HG03457 (cell line): ENCODE results near the gene ENTHD1.
"Not testable (repeated sequence)": the region's sequence is repeated elsewhere in the genome, so short reads cannot be mapped to it uniquely, and the experiment has no call there.

Experiments used
- ATAC-seq: cut with Tn5 transposase; IDR thresholded peaks from one replicate; pipeline ENCODE4 v1.9.1; 2021; ENCODE audit warnings: moderate number of reproducible peaks; ENCODE audit not compliant: unreplicated experiment

ENTHD1 gene

DNA sequence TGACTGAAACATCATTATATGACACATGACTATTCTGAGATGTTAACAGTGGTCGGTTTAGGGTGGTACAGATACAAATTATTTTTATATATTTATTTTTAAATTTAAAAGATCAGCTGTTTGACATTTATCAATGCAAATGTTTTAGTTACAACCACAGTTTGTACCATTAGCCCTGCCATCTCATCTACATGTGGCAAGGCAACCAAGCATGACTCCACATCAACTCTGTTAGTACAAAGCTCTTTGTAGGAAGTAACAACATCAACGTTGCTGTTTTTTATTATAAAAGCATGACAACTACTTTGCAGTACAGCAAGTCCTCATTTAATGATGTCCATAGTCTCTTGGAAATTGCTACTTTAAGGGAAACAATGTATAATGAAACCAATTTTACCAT is 40.8 kb downstream of the ENTHD1 start:
- ATAC-seq: no peak

DNA sequence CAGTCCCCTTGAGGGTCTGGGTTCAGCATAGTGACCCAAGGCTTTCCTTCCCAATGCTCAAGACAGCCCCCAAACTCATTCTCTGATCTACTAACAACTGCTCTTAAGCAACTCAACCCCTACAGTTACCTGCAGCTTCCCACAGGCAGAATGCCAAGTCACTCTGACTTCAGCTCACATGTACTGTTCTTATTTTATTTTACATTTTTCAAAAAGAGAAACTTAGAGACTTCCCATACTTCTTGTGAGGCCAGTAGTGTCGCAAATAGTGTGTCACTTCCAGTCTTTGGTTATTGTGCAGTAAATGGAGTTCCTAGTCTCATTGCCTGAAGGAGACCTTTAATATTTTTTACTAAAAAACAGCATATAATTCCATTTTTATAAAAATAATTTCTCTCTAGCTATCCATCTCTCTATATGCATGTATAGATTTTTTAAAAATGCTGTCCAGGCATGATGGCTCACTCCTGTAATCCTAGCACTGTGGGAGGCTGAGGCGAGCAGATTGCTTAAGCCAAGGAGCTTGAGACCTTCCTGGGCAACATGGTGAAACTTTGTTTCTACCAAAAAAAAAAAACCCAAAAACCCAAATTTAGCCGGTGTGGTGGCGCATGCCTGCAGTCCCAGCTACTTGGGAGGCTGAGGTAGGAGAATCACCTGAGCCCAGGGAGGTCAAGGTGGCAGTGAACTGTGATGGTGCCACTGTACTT is 41.8 kb downstream of the ENTHD1 start:
- ATAC-seq: no peak

DNA sequence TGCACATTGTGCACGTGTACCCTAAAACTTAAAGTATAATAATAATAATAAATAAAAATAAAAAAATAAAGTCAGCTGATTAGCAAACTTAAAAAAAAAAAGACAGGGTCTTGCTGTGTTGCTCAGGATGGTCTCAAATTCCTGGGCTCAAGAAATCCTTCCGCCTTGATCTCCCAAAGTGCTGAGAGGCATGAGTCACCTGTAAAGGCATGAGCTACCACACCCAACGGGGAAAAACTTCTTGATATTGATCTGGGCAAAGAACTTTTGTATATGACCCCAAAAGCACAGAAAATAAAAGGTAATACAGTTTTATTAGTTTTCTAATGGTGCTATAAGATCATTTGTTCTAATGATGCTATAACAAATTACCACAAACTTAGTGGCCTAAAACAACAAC is 46.1 kb downstream of the ENTHD1 start:
- no peak for ATAC-seq

- ATAC-seq: not testable (repeated sequence)
These were observed 47.0 kb downstream of the ENTHD1 start for GRCh38 chr22:39846539-39846938.

DNA sequence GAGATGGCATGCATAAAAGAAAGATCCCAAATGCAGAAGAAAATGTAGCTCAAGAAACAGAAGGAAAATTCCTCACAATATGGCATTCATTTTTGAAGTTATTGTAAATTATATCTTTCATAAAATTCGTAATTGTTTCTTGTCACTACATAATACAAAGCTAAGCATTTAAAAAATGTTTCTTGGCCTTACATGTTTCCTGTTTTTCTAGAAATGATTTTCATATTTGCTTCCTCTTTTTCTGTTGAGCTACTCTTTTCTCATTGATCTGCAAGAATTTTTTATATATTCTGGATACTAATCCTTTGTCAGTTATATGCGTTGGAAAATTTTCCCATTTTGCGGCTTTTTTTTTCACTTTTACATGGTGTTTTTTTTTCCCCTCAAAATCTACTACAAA is 48.0 kb downstream of the ENTHD1 start:
- no peak for ATAC-seq

- ATAC-seq: no peak
These were observed 53.5 kb downstream of the ENTHD1 start for GRCh38 chr22:39839917-39840510.

DNA sequence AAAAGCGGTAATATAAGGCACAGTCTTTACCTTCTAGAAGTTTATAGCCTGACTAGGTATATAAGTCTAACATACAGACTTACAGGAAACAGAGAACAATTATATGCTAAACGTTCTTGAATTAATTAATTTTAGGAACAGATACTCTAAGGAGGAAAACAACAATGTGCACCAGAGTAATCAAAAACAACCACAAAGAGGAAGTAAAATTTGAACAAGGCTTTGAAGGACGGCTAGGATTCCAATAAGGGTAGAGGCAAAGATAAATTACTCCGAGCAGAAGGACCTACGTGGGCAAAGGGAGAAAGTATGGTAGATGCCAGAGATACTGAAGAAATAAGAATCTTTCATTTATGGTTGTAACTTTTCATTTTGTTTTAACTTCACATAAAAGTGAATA is 54.4 kb downstream of the ENTHD1 start:
- ATAC-seq: no peak

GRCh38 chr22:39833610-39834009 is 60.0 kb downstream of the ENTHD1 start:
- ATAC-seq: no peak

DNA sequence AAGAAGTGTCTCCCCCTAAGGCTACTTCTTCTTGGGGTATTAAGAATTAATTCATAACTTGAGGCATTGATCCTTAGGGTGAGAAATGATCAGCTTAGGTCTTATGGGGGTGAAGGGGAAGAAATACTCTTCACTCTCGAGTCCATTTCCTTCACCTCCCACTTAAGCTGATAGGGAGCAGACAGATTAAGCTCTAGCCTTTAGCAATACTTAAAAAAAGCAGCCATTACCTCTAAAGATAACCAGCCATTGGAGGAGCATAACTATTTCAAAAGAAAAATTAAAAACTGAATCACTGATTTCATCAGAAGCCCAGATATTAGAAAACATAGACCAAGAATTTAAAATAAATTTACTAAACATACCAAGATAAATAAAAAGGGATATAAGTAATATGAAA is 60.5 kb downstream of the ENTHD1 start:
- ATAC-seq: no peak

GRCh38 chr22:39832627-39833074 is 60.9 kb downstream of the ENTHD1 start:
- no peak for ATAC-seq

DNA sequence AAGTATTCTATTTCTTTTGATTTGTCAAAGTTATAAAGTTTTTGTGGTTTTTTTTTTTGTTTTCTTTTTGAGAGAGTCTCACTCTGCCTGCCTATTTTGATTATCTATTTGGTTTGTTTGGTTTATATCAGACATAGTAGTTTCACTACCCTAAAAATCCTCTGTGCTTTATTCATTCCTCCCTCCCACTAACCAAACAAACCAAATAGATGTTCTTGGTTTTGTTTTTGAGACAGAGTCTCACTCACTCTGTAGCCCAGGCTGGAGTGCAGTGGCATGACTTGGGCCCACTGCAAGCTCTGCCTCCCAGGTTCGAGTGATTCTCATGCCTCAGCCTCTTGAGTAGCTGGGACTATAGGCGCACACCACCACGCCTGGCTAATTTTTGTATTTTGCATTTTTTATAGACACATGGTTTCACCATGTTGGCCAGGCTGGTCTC is 67.9 kb downstream of the ENTHD1 start:
- peak; percentile 65 for ATAC-seq

DNA sequence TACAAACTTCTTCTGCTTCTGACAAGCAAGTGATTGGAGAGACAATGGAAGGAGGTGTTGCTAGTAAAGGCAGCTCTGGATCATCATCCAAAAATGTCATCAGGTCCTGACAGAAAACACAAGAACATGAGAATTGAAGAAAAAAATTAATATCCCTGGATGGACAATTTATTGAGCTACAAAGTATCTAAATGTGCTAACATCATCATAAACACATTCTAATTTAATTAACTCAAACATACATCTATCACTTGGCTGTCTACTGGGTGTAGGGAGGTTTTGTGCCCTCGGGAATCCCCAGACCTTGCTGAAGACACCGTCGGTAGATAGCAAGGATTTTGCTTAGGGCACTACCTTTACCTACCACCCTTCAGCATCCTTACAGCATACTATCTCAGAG is 72.6 kb downstream of the ENTHD1 start:
- no peak for ATAC-seq

GRCh38 chr22:39820256-39820655 is 73.3 kb downstream of the ENTHD1 start:
- no peak for ATAC-seq

DNA sequence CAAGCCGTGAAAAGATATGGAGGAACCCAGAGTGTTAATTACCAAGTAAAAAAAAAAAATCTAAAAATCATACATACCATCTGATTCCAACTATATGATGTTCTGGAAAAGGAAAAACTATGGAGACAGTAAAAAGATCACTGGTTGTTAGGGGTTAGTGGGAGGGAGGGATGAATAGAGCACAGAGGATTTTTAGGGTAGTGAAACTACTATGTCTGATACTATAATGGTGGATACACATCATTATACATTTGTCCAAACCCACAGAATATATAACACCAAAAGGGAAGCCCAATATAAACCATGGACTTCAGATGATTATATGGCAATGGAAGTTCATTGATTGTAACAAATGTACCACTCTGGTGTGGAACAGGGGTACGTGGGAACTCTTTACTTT is 74.1 kb downstream of the ENTHD1 start:
- ATAC-seq: no peak

- no peak for ATAC-seq
These were observed 75.5 kb downstream of the ENTHD1 start for GRCh38 chr22:39818094-39818493.

DNA sequence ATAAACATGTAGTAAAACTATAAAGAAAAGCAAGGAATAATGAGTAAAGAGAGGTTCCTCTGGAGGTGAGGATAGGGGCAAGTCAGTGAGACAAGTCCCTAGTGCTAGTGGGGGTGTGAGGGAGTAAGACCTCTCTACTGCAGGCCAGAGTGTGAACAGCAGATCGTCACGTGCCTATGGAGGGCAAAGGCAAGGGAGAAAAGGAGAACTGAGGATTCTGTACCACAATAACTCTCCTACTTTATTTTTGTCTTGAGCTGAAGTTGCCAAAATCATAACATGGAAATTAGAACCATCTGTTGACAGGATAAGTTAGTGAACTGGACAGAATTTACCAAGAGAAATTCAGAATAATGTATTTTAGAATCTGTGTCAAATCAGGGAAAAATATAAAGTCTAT is 77.6 kb downstream of the ENTHD1 start:
- ATAC-seq: no peak

DNA sequence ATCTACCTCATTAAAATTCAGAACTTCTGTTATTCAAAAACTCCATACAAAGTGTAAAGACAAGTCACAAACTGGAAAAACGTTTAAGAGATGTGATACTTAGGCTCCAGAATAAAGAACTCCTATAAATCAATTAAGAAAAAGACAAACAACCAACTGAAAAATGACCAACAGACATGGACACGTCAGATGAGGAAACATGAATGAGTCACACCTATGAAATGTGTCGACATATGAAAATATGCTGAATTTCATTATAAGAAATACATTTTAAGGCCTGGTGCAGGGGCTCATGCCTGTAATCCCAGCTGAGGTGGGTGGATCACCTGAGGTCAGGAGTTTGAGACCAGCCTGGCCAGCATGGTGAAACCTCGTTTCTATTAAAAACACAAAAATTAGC is 78.7 kb downstream of the ENTHD1 start:
- no peak for ATAC-seq

DNA sequence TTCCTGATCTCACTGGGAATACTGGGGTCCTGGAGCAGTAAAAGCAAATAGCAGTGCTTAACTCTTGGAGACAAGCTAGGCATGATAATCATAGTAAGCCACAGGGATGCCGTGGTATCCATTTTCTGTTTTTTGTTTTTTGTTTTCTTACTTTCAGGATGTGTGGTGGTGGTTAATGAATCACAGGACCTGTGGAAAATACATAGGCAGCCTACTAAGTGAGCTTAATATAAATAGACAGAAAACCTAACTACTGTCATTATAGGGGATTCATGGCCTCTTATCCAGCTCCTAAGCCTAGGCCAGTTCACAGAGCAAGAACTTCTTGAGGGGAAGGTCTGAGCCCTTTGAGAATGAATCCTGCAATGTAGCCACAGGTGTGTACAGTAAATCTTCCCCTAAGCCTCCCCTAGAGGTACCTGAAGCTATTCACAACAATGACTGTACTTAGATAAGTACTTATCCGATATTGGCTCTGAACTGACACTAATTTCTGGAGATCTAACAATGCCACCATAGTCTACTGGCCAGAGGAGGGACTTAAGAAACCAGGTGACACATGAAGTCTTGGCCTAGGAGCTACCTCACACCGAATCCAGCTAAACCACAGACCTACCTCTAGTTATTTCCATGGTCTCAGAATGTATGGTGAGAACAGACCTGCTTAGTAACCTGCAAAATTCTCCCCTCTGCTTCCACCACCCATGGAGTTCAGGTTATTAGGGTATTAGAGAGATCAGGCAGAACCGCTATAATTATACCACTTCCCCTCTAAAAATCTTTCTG is 83.6 kb downstream of the ENTHD1 start:
- ATAC-seq: no peak

DNA sequence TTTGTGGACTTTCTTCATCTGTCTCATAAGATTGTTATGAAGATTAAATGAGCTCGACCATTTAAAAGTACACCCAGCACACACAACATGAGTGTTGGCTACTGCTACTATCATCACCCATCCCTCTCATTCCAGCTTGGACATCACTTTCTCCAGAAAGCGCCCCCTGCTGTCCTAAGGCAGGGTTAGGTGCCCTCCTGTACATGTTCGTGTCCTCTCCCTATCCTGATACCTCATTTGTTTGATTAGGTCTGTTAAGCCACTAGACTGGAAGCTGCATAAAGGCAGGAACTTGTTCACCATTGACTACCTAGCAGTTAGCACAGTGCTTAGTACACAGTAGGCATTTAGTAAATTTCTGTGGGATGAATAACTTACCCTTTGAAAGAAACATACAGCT is 85.5 kb downstream of the ENTHD1 start:
- ATAC-seq: no peak

- no peak for ATAC-seq
These were observed 87.5 kb downstream of the ENTHD1 start for GRCh38 chr22:39806109-39806508.

GRCh38 chr22:39805117-39805516 is 88.4 kb downstream of the ENTHD1 start:
- no peak for ATAC-seq

DNA sequence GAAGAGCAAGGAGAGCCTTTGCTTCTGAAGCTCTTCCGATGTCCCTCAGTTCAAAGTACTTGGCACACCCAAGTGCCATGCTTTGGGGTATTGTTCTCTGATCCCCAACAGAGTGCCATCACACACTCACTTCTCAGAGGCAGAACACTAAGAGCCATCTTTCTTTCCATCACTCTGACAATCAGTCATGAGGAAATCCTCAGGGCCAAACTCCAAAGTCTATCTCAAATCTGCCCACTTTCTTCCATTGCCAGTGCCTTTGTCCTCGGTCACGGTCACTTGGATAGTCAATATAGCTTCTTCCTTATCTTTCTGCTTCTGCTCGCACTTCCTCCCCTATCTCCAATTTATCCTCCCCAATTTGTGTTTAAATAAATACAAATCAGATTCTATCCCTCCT is 90.9 kb downstream of the ENTHD1 start:
- no peak for ATAC-seq
